ENCODE data around the gene CLDND2. TPM values are rescaled to one million over a fixed set of nuclear protein-coding genes. Genes with fewer than 3 reads are reported as not detected.
"Not testable (repeated sequence)": the region's sequence is repeated elsewhere in the genome, so short reads cannot be mapped to it uniquely, and the experiment has no call there.

CLDND2 gene
- not detected for total RNA-seq

GRCh38 chr19:51368366-51369282 is at the start of gene CLDND2:
CLDND2 (minus strand) TSS chr19:51369003; CDS start chr19:51368577, 426 bp downstream.
- ATAC-seq (no peak), DNase-seq (ENCODE audit: low spot score) (no peak)

- ATAC-seq (no peak), DNase-seq (ENCODE audit: low spot score) (no peak)
Observed at GRCh38 chr19:51417810-51418157, 49.0 kb upstream of the CLDND2 start.

- DNase-seq (ENCODE audit: low spot score) (no peak), ATAC-seq (peak; percentile 23)
Observed at GRCh38 chr19:51417107-51417809, 48.5 kb upstream of the CLDND2 start, which contains the start of gene SIGLEC10. SIGLEC10 (minus strand) TSS chr19:51417642; CDS start chr19:51417581, 61 bp downstream.

GRCh38 chr19:51416422-51416821 is 47.6 kb upstream of the CLDND2 start:
- DNase-seq (ENCODE audit: low spot score); ATAC-seq: not testable (repeated sequence)

GRCh38 chr19:51415187-51415586 is 46.4 kb upstream of the CLDND2 start:
- ATAC-seq (no peak), DNase-seq (ENCODE audit: low spot score) (no peak)

- no peak for ATAC-seq
- no peak for DNase-seq (ENCODE audit: low spot score)
Observed at GRCh38 chr19:51410950-51411748, 42.3 kb upstream of the CLDND2 start.

GRCh38 chr19:51407511-51408131 is 38.8 kb upstream of the CLDND2 start:
- DNase-seq (ENCODE audit: low spot score): no peak
- peak; percentile 92 for ATAC-seq

- no peak for ATAC-seq
- DNase-seq (ENCODE audit: low spot score): no peak
Observed at GRCh38 chr19:51402117-51402516, 33.3 kb upstream of the CLDND2 start.

GRCh38 chr19:51399936-51400335 is 31.1 kb upstream of the CLDND2 start:
- not testable (repeated sequence) for ATAC-seq; DNase-seq (ENCODE audit: low spot score)

- no peak for ATAC-seq
- DNase-seq (ENCODE audit: low spot score): no peak
Observed at GRCh38 chr19:51399231-51399630, 30.4 kb upstream of the CLDND2 start.

- ATAC-seq: peak; percentile 50
- no peak for DNase-seq (ENCODE audit: low spot score)
Observed at GRCh38 chr19:51398096-51398704, 29.4 kb upstream of the CLDND2 start.

GRCh38 chr19:51397453-51397852 is 28.6 kb upstream of the CLDND2 start:
- not testable (repeated sequence) for DNase-seq (ENCODE audit: low spot score); ATAC-seq

GRCh38 chr19:51396175-51396574 is 27.4 kb upstream of the CLDND2 start:
- DNase-seq (ENCODE audit: low spot score) (no peak), ATAC-seq (no peak)

GRCh38 chr19:51394050-51394836 is 25.4 kb upstream of the CLDND2 start:
- peak; percentile 97 for ATAC-seq
- DNase-seq (ENCODE audit: low spot score): peak; percentile 91

GRCh38 chr19:51392701-51393100 is 23.9 kb upstream of the CLDND2 start:
- ATAC-seq: no peak
- DNase-seq (ENCODE audit: low spot score): no peak

- DNase-seq (ENCODE audit: low spot score): no peak
- ATAC-seq: no peak
Observed at GRCh38 chr19:51391073-51391611, 22.3 kb upstream of the CLDND2 start.

GRCh38 chr19:51389143-51389542 is 20.3 kb upstream of the CLDND2 start:
- DNase-seq (ENCODE audit: low spot score): no peak
- no peak for ATAC-seq

GRCh38 chr19:51387924-51388389 is 19.2 kb upstream of the CLDND2 start, which contains the start of gene LIM2:
LIM2 (minus strand) TSS chr19:51387974; CDS start chr19:51387443, 531 bp downstream.
- ATAC-seq: no peak
- no peak for DNase-seq (ENCODE audit: low spot score)
